H1 (cell line): ENCODE results near the gene ATXN7L3B. TPM values are rescaled to one million over a fixed set of nuclear protein-coding genes. Genes with fewer than 3 reads are reported as not detected.

Experiments used
- CTCF ChIA-PET: fragments of 300-600 bp; sonication (Branson Sonifier 250); formaldehyde crosslinking; loops from one replicate; lab custom pipeline; 2021; ENCODE audit not compliant: partially characterized antibody; lab: Charles Lee
- POLR2A ChIA-PET: fragments of 300-600 bp; sonication (Branson Sonifier 250); formaldehyde crosslinking; loops from one replicate; lab custom pipeline; 2021; ENCODE audit warnings: inconsistent platforms; ENCODE audit not compliant: partially characterized antibody; lab: Charles Lee
- DNase-seq, 2 experiments: peaks; one replicate each; pipeline versions ENCODE4 v3.0.0 to v3.0.0-alpha.2; 2010 to 2022; ENCODE audit warnings: low spot score in 2 of 2, low read depth in 1 of 2, mixed read lengths in 1 of 2
- FAIRE-seq: peaks from 2 replicates; lab custom pipeline; 2011; peaks lifted over from hg19 to GRCh38; lab: Jason Lieb, UNC
- H2AFZ ChIP-seq: 2 replicates; pipeline ENCODE4 v1.8.1; 2012; ENCODE audit warnings: low read length, inconsistent platforms
- H2AK5ac ChIP-seq: 2 replicates; pipeline ENCODE4 v1.6.1; 2013; ENCODE audit warnings: low read depth, low read length
- H2BK120ac ChIP-seq: replicated peaks from 2 replicates; pipeline ENCODE3; 2013; ENCODE audit warnings: low read depth, low read length, inconsistent platforms
- H2BK12ac ChIP-seq: 2 replicates; pipeline ENCODE4 v1.6.1; 2013; ENCODE audit warnings: low read depth, low read length
- H2BK15ac ChIP-seq: 2 replicates; pipeline ENCODE4 v1.6.1; 2013; ENCODE audit warnings: low read length
- H2BK20ac ChIP-seq: 2 replicates; pipeline ENCODE4 v1.6.1; 2013; ENCODE audit warnings: low read length
- H2BK5ac ChIP-seq: 2 replicates; pipeline ENCODE4 v1.6.1; 2013; ENCODE audit warnings: low read depth, low read length
- H3K14ac ChIP-seq: 2 replicates; pipeline ENCODE4 v1.6.1; 2013; ENCODE audit warnings: inconsistent platforms; ENCODE audit not compliant: insufficient read length
- H3K18ac ChIP-seq: 2 replicates; pipeline ENCODE4 v1.6.1; 2013; ENCODE audit warnings: low read length; ENCODE audit errors: extremely low read depth
- H3K23ac ChIP-seq: 2 replicates; pipeline ENCODE4 v1.6.1; 2013; ENCODE audit warnings: inconsistent platforms; ENCODE audit not compliant: insufficient read length
- H3K23me2 ChIP-seq: 2 replicates; pipeline ENCODE4 v1.6.1; 2013; ENCODE audit warnings: low read depth, low read length
- H3K27ac ChIP-seq: 2 replicates; pipeline ENCODE4 v1.6.1; 2011; ENCODE audit warnings: low read depth, low read length, inconsistent platforms
- H3K27me3 ChIP-seq, 4 experiments: replicated peaks in 1 of 4; 1 replicate in 1 of 4; 2 replicates in 3 of 4; pipeline versions ENCODE4 v1.6.1 to v1.8.1; 2011 to 2013; ENCODE audit warnings: low read length in 3 of 4, mild to moderate bottlenecking in 3 of 4, inconsistent platforms in 2 of 4, mixed read lengths in 2 of 4, moderate library complexity in 1 of 4; ENCODE audit not compliant: control insufficient read depth in 3 of 4, insufficient read depth in 3 of 4; ENCODE audit errors: extremely low read depth in 1 of 4
- H3K36me3 ChIP-seq, 4 experiments: 2 replicates each; pipeline versions ENCODE4 v1.6.1 to v1.8.1; 2011 to 2013; ENCODE audit warnings: mild to moderate bottlenecking in 4 of 4, low read length in 3 of 4, moderate library complexity in 2 of 4, control low read depth in 1 of 4, inconsistent platforms in 1 of 4; ENCODE audit not compliant: insufficient read depth in 4 of 4, control insufficient read depth in 2 of 4
- H3K4ac ChIP-seq: replicated peaks from 2 replicates; pipeline ENCODE3; 2013; ENCODE audit warnings: low read length, low read depth, mixed read lengths, inconsistent platforms; ENCODE audit not compliant: insufficient read length
- H3K4me1 ChIP-seq, 4 experiments: replicated peaks in 1 of 4; 1 replicate in 1 of 4; 2 replicates in 3 of 4; pipeline versions ENCODE4 v1.6.1 to v1.8.1; 2011 to 2013; ENCODE audit warnings: low read length in 3 of 4, inconsistent platforms in 2 of 4, mixed read lengths in 1 of 4; ENCODE audit not compliant: insufficient read depth in 4 of 4, control insufficient read depth in 3 of 4
- H3K4me2 ChIP-seq, 2 experiments: 2 replicates each; pipeline versions ENCODE4 v1.6.1 to v1.8.1; 2011 to 2013; ENCODE audit warnings: low read depth in 2 of 2, low read length in 2 of 2, control low read depth in 1 of 2, inconsistent platforms in 1 of 2, mild to moderate bottlenecking in 1 of 2; ENCODE audit not compliant: insufficient read depth in 1 of 2
- H3K4me3 ChIP-seq, 4 experiments: fragments of 200-600, 300-600 bp in 1 of 4; sonication (generic), shearing (Covaris generic), sonication (Bioruptor Twin) in 1 of 4; 2 replicates each; pipeline versions ENCODE4 v1.5.1 to v1.8.1; 2011 to 2016; ENCODE audit warnings: low read length in 4 of 4, low read depth in 3 of 4, control low read depth in 2 of 4, inconsistent platforms in 2 of 4, mild to moderate bottlenecking in 2 of 4, mixed read lengths in 1 of 4, moderate library complexity in 1 of 4; ENCODE audit not compliant: insufficient read depth in 2 of 4; ENCODE audit errors: extremely low read depth in 1 of 4
- H3K56ac ChIP-seq: replicated peaks from 2 replicates; pipeline ENCODE3; 2013; ENCODE audit warnings: low read depth, mild to moderate bottlenecking, mixed read lengths, low read length, inconsistent platforms; ENCODE audit not compliant: insufficient read length
- H3K79me1 ChIP-seq: 2 replicates; pipeline ENCODE4 v1.6.1; 2013; ENCODE audit warnings: low read depth, low read length, control low read depth
- H3K79me2 ChIP-seq, 2 experiments: 2 replicates each; pipeline versions ENCODE4 v1.6.1 to v1.8.1; 2012 to 2013; ENCODE audit warnings: low read length in 2 of 2, mild to moderate bottlenecking in 2 of 2, inconsistent platforms in 1 of 2; ENCODE audit not compliant: insufficient read depth in 2 of 2, control insufficient read depth in 1 of 2
- H3K9ac ChIP-seq, 4 experiments: replicated peaks in 1 of 4; 1 replicate in 1 of 4; 2 replicates in 3 of 4; pipeline versions ENCODE4 v1.6.1 to v1.8.1; 2011 to 2013; ENCODE audit warnings: low read depth in 3 of 4, low read length in 3 of 4, control low read depth in 2 of 4, mild to moderate bottlenecking in 2 of 4, moderate library complexity in 2 of 4, inconsistent platforms in 1 of 4; ENCODE audit errors: extremely low read depth in 1 of 4
- H3K9me3 ChIP-seq, 2 experiments: 2 replicates each; pipeline versions ENCODE4 v1.6.1 to v1.8.1; 2012 to 2013; ENCODE audit warnings: mild to moderate bottlenecking in 2 of 2, moderate library complexity in 2 of 2, control low read depth in 1 of 2, inconsistent platforms in 1 of 2, low read depth in 1 of 2, low read length in 1 of 2, mixed read lengths in 1 of 2; ENCODE audit not compliant: insufficient read depth in 2 of 2
- H4K20me1 ChIP-seq, 2 experiments: replicated peaks in 1 of 2; 2 replicates each; pipeline versions ENCODE3 to v1.8.1; 2011 to 2013; ENCODE audit warnings: inconsistent platforms in 2 of 2, low read length in 2 of 2, mild to moderate bottlenecking in 1 of 2; ENCODE audit not compliant: insufficient read depth in 2 of 2, control insufficient read depth in 1 of 2
- H4K5ac ChIP-seq: 2 replicates; pipeline ENCODE4 v1.6.1; 2013; ENCODE audit warnings: low read length, low read depth, mixed read lengths, inconsistent platforms; ENCODE audit not compliant: insufficient read length
- H4K8ac ChIP-seq: 2 replicates; pipeline ENCODE4 v1.8.0; 2013; ENCODE audit warnings: mild to moderate bottlenecking, moderate library complexity, low read length, inconsistent platforms; ENCODE audit not compliant: insufficient read depth; ENCODE audit errors: extremely low read depth
- H4K91ac ChIP-seq: replicated peaks from 2 replicates; pipeline ENCODE3; 2013; ENCODE audit warnings: low read length, mixed read lengths, inconsistent platforms; ENCODE audit not compliant: insufficient read length
- ASH2L ChIP-seq: fragments of 200-600, 300-600 bp; sonication (generic); IDR thresholded peaks from one replicate; pipeline ENCODE4 v1.7.1; 2017; ENCODE audit warnings: low read length
- BACH1 ChIP-seq: IDR thresholded peaks from 2 replicates; pipeline ENCODE4 v1.6.1; 2012; ENCODE audit warnings: low read length, improper control_type of control experiment
- CBX5 ChIP-seq: fragments of 300-800, 300-1000 bp; sonication (generic); IDR thresholded peaks from 2 replicates; pipeline ENCODE4 v1.7.1; 2016; ENCODE audit warnings: antibody characterized with exemption, low read length, low read depth
- CBX8 ChIP-seq: fragments of 300-800, 300-1000 bp; sonication (generic); IDR thresholded peaks from 2 replicates; pipeline ENCODE4 v1.7.1; 2016; ENCODE audit warnings: low read depth, low read length, borderline replicate concordance
- CEBPB ChIP-seq: IDR thresholded peaks from 2 replicates; pipeline ENCODE4 v1.6.1; 2012; ENCODE audit warnings: low read depth, low read length
- CHD1 ChIP-seq: IDR thresholded peaks from 2 replicates; pipeline ENCODE4 v1.6.1; 2012; ENCODE audit warnings: low read depth, low read length, improper control_type of control experiment
- GTF2F1 ChIP-seq: IDR thresholded peaks from 2 replicates; pipeline ENCODE4 v1.6.1; 2012; ENCODE audit warnings: low read depth, low read length, improper control_type of control experiment, borderline replicate concordance
- HDAC6 ChIP-seq: IDR thresholded peaks from one replicate; pipeline ENCODE4 v1.7.1; 2012; ENCODE audit warnings: low read depth, mild to moderate bottlenecking, inconsistent platforms, low read length, moderate library complexity
- JUND ChIP-seq: IDR thresholded peaks from 2 replicates; pipeline ENCODE4 v1.6.1; 2011; ENCODE audit warnings: mild to moderate bottlenecking, improper control_type of control experiment, low read length
- MAX ChIP-seq: IDR thresholded peaks from 2 replicates; pipeline ENCODE4 v1.6.1; 2012; ENCODE audit warnings: inconsistent platforms
- NANOG ChIP-seq: IDR thresholded peaks from 2 replicates; pipeline ENCODE4 v1.6.1; 2011; ENCODE audit warnings: low read length, low read depth, mild to moderate bottlenecking, inconsistent platforms; ENCODE audit not compliant: insufficient read depth, poor library complexity, severe bottlenecking
- POLR2AphosphoS5 ChIP-seq: IDR thresholded peaks from 2 replicates; pipeline ENCODE4 v1.6.1; 2011; ENCODE audit warnings: low read depth, low read length
- RXRA ChIP-seq: IDR thresholded peaks from 2 replicates; pipeline ENCODE4 v1.6.1; 2011; ENCODE audit warnings: low read depth, mild to moderate bottlenecking, low read length, moderate library complexity; ENCODE audit not compliant: insufficient read depth
- SIRT6 ChIP-seq: IDR thresholded peaks from one replicate; pipeline ENCODE4 v1.7.1; 2012; ENCODE audit warnings: low read length, inconsistent platforms
- TAF1 ChIP-seq: IDR thresholded peaks from 2 replicates; pipeline ENCODE4 v1.6.1; 2011; ENCODE audit warnings: mild to moderate bottlenecking, low read depth, low read length
- TAF7 ChIP-seq: optimal IDR thresholded peaks from 2 replicates; pipeline ENCODE3; 2011; ENCODE audit warnings: low read depth, mild to moderate bottlenecking, inconsistent platforms, low read length, moderate library complexity, borderline replicate concordance
- WGBS, 2 experiments: shearing (Covaris generic) in 1 of 2; methylation state at CpG; one replicate each; pipeline versions ENCODE4 v1.1.6 to v1.1.7; 2013 to 2015; ENCODE audit warnings: low lambda C conversion rate in 2 of 2, mixed read lengths in 2 of 2, inconsistent platforms in 1 of 2, low coverage in 1 of 2, missing lambda C conversion rate in 1 of 2; ENCODE audit not compliant: insufficient replicate concordance in 2 of 2, insufficient coverage in 1 of 2, insufficient read length in 1 of 2; ENCODE audit errors: extremely low coverage in 1 of 2, missing lambda C conversion rate in 1 of 2; 5-methylcytosine and 5-hydroxymethylcytosine counted together
- polyA plus RNA-seq, 7 experiments: library from polyadenylated mRNA; depleted of rRNA in 3 of 7; stranded (reverse) in 5 of 7; unstranded in 2 of 7; fragments of >200 nt in 5 of 7; fragments of 200-250 nt in 2 of 7; gene quantifications; 1 replicate in 5 of 7; 2 replicates in 1 of 7; 4 replicates in 1 of 7; pipeline versions ENCODE4 v1.2.1 to v1.2.3, GENCODE V29; 2011 to 2013; ENCODE audit warnings: missing spikeins in 2 of 7, mixed read lengths in 2 of 7
- total RNA-seq: library from RNA; stranded (reverse); fragmentation: NEBNext Ultra II Directional; extraction: Animal tissue kit (Norgen Biotek cat#: 25700); gene quantifications from 2 replicates; pipeline ENCODE4 v1.2.1, GENCODE V29; 2021

ATXN7L3B gene
- total and polyA plus RNA-seq, 2 of the 8 experiments (the other 6 are each of a cell fraction or from before 2014, with no cell fraction given) = 23.7 to 39.9 TPM

DNA sequence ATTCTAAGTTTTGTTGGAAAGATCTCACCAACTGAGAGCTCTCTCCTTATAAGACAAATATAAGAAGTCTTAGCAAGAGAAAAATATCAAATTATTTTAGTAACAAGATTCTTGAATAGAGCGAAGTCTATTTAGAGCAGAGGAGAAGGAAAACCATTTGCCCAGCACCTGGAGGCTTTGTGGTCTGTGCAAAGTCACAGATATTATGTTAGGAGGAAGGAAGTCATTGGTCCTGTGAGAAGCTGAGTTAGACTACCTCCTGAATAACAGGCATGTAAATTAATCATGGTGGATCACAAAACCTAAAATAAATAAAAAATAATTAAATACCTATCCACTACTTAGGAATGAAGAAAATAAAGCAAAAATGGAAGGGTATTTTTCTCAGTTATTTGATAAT is 38.4 kb upstream of the ATXN7L3B start:
- Histone ChIP-seq H3K56ac (no peak overlapping the region), H3K23ac (no peak overlapping the region), H2BK120ac (no peak overlapping the region), H3K79me2 (no peaks in the 10 kb centered on the region), H3K27ac (no peak overlapping the region), H2AFZ (no peak overlapping the region), H3K9me3 (no peaks in the 10 kb centered on the region), H3K4ac (no peak overlapping the region), H3K14ac (no peak overlapping the region), H3K79me1 (no peaks in the 10 kb centered on the region), H3K9ac (no peak overlapping the region), H2BK5ac (no peak overlapping the region), H3K18ac (no peak overlapping the region), H4K20me1 (no peaks in the 10 kb centered on the region), H3K4me1 (no peaks in the 10 kb centered on the region)
- POLR2A ChIA-PET = interaction anchor here (1.2 kb wide), 1 partner anchor 10 kb away, joined by 5 read pairs; no protein-coding TSS in a partner anchor
- TF ChIP-seq MAX (no peak), TAF7 (no peak), ASH2L (no peak), POLR2AphosphoS5 (no peak), CBX8 (no peak), SIRT6 (no peak), TAF1 (no peak), BACH1 (no peak), GTF2F1 (no peak), CEBPB (no peak), RXRA (no peak), CBX5 (no peak), JUND (no peak), CHD1 (no peak), NANOG (no peak), HDAC6 (no peak)
- TF ChIP-seq, all 59 proteins: peak for 0
- H4K8ac ChIP-seq = no peak overlapping the region
- WGBS, 2 experiments = 95% methylated on average over 1 of the region's 1 CpG; no CpG with 5 or more reads in 1 of the 2 experiments
- H3K4me2 ChIP-seq = no peak overlapping the region
- no peak overlapping the region for H2BK20ac ChIP-seq
- no peaks in the 10 kb centered on the region for H3K36me3 ChIP-seq
- CTCF ChIA-PET = interaction anchor here (1.2 kb wide), 1 partner anchor 90 kb away, joined by 3 read pairs; no protein-coding TSS in a partner anchor
- no peak overlapping the region for H2BK12ac ChIP-seq
- no peaks in the 10 kb centered on the region for H3K23me2 ChIP-seq
- H4K91ac ChIP-seq = no peak overlapping the region
- H2AK5ac ChIP-seq = no peak overlapping the region
- no peak overlapping the region for H4K5ac ChIP-seq
- FAIRE-seq = no peak
- no peaks in the 10 kb centered on the region for H3K27me3 ChIP-seq
- no peak overlapping the region for H3K4me3 ChIP-seq
- no peak overlapping the region for H2BK15ac ChIP-seq
- DNase-seq = no peak
